GM12872 (cell line): ENCODE measurements around the gene TMEM167B.

Source experiments
- CTCF ChIP-seq: IDR thresholded peaks from 3 replicates; pipeline ENCODE4 v1.5.1; 2011; ENCODE audit warnings: low read depth, mild to moderate bottlenecking, low read length, moderate library complexity; ENCODE audit not compliant: insufficient read depth

Gene TMEM167B

GRCh38 chr1:109120356-109120755 is 29.8 kb downstream of the TMEM167B start:
- TF ChIP-seq CTCF = no peak

GRCh38 chr1:109131059-109131458 is 40.5 kb downstream of the TMEM167B start:
- no peak for TF ChIP-seq CTCF

- no peak for TF ChIP-seq CTCF
These were observed 41.2 kb downstream of the TMEM167B start for GRCh38 chr1:109131800-109132199.

GRCh38 chr1:109133002-109133706 is 42.6 kb downstream of the TMEM167B start:
- no peak for TF ChIP-seq CTCF

GRCh38 chr1:109133815-109134214 is 43.3 kb downstream of the TMEM167B start:
- no peak for TF ChIP-seq CTCF

GRCh38 chr1:109134423-109134822 is 43.9 kb downstream of the TMEM167B start:
- TF ChIP-seq CTCF = no peak

- TF ChIP-seq CTCF = no peak
These were observed 45.4 kb downstream of the TMEM167B start for GRCh38 chr1:109135940-109136339.
